ENCODE measurements around the gene LRMDA. TPM values are rescaled to one million over a fixed set of nuclear protein-coding genes. Genes with fewer than 3 reads are reported as not detected.

LRMDA gene
- total RNA-seq, 3 donors from 2014 or later = 9.4 to 14.9 (median 10.3) TPM

DNA sequence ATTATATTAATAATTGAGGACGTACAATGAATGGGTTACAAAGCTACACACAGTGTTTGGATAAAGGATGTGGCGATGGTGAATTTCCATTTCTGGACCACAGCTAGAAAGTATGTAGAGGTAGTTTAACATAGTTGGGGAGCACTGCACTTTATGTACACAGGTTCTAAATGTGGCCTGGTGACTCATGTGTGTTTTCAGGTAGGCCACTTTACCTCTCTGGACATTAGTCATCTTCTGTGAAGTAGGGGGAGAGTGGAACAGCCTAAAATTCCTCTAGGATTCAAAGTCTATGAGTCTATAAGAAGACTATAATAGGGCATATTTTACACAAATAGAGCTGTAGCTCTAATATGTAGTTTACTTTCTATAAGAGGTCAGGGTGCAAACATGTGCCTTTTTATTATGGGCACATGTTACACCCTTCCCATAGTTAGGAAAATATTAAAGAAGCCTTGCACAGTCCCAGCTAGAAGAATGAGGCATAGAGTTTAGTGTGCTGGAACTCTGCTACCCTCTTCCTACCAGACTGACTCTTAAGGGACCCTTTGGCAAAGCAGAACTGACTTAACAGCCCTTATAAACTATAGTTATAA lies 594.9 kb downstream of the LRMDA start:
- no peak for TF ChIP-seq CTCF (IDR thresholded peaks at IDR 0.05)
- H3K4me1 ChIP-seq (ENCODE audit: low read depth) = no peaks in the 10 kb centered on the region
- ATAC-seq (no peak), DNase-seq (no peak)
- H3K4me3 ChIP-seq = no peak overlapping the region
- no peaks in the 10 kb centered on the region for H3K9me3 ChIP-seq
- no peaks in the 10 kb centered on the region for H3K36me3 ChIP-seq (ENCODE audit: low read depth)
- intact Hi-C loops (cut with DNase I, micrococcal nuclease) = no loop called here

DNA sequence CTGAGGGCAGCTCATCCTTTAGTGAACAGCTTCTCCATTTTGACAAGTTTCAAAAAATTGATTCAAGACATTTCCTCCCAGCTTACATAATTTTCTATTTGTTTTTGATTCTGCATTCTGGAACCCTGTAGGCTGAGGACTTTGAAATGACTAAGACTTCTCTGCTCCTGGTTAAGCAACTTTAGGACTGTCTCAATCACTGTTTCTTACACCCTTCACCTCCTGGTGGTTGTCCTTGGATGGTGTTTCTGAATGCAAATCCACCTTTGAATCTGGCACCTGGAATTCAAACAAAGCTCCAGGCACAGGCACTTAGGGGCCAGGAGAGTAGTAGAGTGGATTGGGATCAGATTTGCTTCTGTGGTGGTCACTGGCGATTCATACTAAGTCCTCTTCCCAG lies 595.5 kb downstream of the LRMDA start:
- no peaks in the 10 kb centered on the region for H3K9me3 ChIP-seq
- ATAC-seq (no peak), DNase-seq (no peak)
- H3K36me3 ChIP-seq (ENCODE audit: low read depth) = no peaks in the 10 kb centered on the region
- TF ChIP-seq CTCF (IDR thresholded peaks at IDR 0.05) = no peak
- no peaks in the 10 kb centered on the region for H3K4me1 ChIP-seq (ENCODE audit: low read depth)
- no peak overlapping the region for H3K4me3 ChIP-seq
- intact Hi-C loops (cut with DNase I, micrococcal nuclease) = no loop called here

DNA sequence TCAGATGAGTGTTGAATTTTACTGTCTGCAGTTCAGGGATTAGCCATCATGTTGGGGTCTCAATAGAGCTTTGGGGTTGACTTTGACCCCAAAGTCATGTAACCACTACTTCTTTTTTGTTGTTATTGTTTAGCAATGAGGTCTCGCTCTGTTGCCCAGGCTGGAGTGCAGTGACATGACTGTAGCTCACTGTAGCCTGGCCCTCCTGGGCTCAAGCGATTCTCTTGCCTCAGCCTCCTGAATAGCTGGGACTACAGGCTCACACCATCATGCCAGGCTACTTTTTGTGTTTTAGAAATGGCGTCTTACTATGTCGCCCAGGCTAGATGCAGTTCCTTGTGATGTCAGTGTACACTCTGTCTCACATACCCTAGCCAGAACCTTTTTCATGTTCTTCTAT lies 598.4 kb downstream of the LRMDA start:
- no peak for DNase-seq
- no peaks in the 10 kb centered on the region for H3K4me1 ChIP-seq (ENCODE audit: low read depth)
- no peaks in the 10 kb centered on the region for H3K36me3 ChIP-seq (ENCODE audit: low read depth)
- TF ChIP-seq CTCF (IDR thresholded peaks at IDR 0.05) = no peak
- intact Hi-C loops (cut with DNase I, micrococcal nuclease) = loop anchor here in 1 of 2 donors (10.0 kb wide), 1 partner anchor 635 kb away; no protein-coding TSS in a partner anchor
- no peak overlapping the region for H3K4me3 ChIP-seq
- no peak for ATAC-seq
- H3K9me3 ChIP-seq = no peaks in the 10 kb centered on the region

- DNase-seq (no peak), ATAC-seq (no peak)
- H3K4me3 ChIP-seq = no peak overlapping the region
- intact Hi-C loops (cut with DNase I, micrococcal nuclease) = loop anchor here in 1 of 2 donors (10.0 kb wide), 1 partner anchor 636 kb away; no protein-coding TSS in a partner anchor
- H3K9me3 ChIP-seq = no peaks in the 10 kb centered on the region
- TF ChIP-seq CTCF (IDR thresholded peaks at IDR 0.05) = no peak
- peaks cover under 1% of the 10 kb centered on the region for H3K4me1 ChIP-seq (ENCODE audit: low read depth)
- no peaks in the 10 kb centered on the region for H3K36me3 ChIP-seq (ENCODE audit: low read depth)
These were observed 599.7 kb downstream of the LRMDA start for GRCh38 chr10:76031099-76031498.

GRCh38 chr10:76031769-76032699 lies 600.6 kb downstream of the LRMDA start:
- Histone ChIP-seq H3K4me1 (ENCODE audit: low read depth) (peaks cover 10% of the 10 kb centered on the region), H3K9me3 (no peaks in the 10 kb centered on the region), H3K36me3 (ENCODE audit: low read depth) (no peaks in the 10 kb centered on the region), H3K4me3 (no peak overlapping the region)
- no peak for TF ChIP-seq CTCF (IDR thresholded peaks at IDR 0.05)
- no peak for DNase-seq
- intact Hi-C loops (cut with DNase I, micrococcal nuclease) = loop anchor here in 1 of 2 donors (10.0 kb wide), 1 partner anchor 637 kb away; no protein-coding TSS in a partner anchor
- ATAC-seq = no peak

Measured in mucosa of descending colon (tissue), 3 donors.